Heart left ventricle (tissue), 13 donors: ENCODE measurements around the gene SMCO3.

Source experiments
- POLR2A ChIP-seq, 2 donors: fragments of 450-650 bp; IDR thresholded peaks; one replicate each; pipeline ENCODE4 v1.6.1; 2017; ENCODE audit warnings: antibody characterized with exemption in 2 of 2, mild to moderate bottlenecking in 2 of 2, moderate library complexity in 2 of 2
- TF ChIP-seq, protein P1 (sequence below), 12 donors: fragments of 200-600 bp; sonication (generic) in 4 of 12; IDR thresholded peaks; one replicate each; pipeline versions ENCODE4 v1.5.0 to v1.8.0; 2018 to 2022; ENCODE audit warnings: antibody characterized with exemption in 12 of 12, mild to moderate bottlenecking in 5 of 12
- donor health status: ischemic (EF 13 %, LVEDD 7.1; RV severe dilation, severe dysfunction).
- donor health status: DM: no; HTN: yes; CAD: no.
- donor health status: DM: no; HTN: no; CAD: no.
- donor health status: ischemic (EF 25% LVEDD 6.9; RV normal size, moderate dysfunction).
- donor health status: ischemic (EF 25% LVEDD 5.7; RV mildly dilated, moderate dysfunction).
- donor health status: ischemic (EF 35%, LVEDD 5.7; RV mildly dilated, moderate dysfunction).
- donor health status: nonischemic (EF 11% LVEDD 7.7; RV severe dilation, severe dysfunction).
- donor health status: DM: yes; HTN: yes; CAD: no.
- donor health status: PGD.
- donor health status: ischemic (EF 29% LVEDD 5.4; RV normal size, mild dysfunction).
- donor health status: nonischemic (EF 23%, LVEDD 6.1; RV moderate dilation, normal function).

- TF ChIP-seq, protein P1, sequence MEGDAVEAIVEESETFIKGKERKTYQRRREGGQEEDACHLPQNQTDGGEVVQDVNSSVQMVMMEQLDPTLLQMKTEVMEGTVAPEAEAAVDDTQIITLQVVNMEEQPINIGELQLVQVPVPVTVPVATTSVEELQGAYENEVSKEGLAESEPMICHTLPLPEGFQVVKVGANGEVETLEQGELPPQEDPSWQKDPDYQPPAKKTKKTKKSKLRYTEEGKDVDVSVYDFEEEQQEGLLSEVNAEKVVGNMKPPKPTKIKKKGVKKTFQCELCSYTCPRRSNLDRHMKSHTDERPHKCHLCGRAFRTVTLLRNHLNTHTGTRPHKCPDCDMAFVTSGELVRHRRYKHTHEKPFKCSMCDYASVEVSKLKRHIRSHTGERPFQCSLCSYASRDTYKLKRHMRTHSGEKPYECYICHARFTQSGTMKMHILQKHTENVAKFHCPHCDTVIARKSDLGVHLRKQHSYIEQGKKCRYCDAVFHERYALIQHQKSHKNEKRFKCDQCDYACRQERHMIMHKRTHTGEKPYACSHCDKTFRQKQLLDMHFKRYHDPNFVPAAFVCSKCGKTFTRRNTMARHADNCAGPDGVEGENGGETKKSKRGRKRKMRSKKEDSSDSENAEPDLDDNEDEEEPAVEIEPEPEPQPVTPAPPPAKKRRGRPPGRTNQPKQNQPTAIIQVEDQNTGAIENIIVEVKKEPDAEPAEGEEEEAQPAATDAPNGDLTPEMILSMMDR (IDR thresholded peaks at IDR 0.05), result no peak
- TF ChIP-seq POLR2A (IDR thresholded peaks at IDR 0.05), result no peak
These were observed 20.5 kb upstream of the SMCO3 start for GRCh38 chr12:14834509-14834908.
